Stimulated activated CD4-positive, alpha-beta T cell treated with anti-CD3 and anti-CD28 coated beads, TNF-alpha, amount 100 ng/mL, for 48 hours (primary cell): ENCODE data around the gene SERPINB7.

ENCODE experiments used
- DNase-seq, 3 donors: peaks; one replicate each; pipeline ENCODE4 v3.0.0-alpha.2; 2020; ENCODE audit warnings: low read depth in 3 of 3

Gene SERPINB7

DNA sequence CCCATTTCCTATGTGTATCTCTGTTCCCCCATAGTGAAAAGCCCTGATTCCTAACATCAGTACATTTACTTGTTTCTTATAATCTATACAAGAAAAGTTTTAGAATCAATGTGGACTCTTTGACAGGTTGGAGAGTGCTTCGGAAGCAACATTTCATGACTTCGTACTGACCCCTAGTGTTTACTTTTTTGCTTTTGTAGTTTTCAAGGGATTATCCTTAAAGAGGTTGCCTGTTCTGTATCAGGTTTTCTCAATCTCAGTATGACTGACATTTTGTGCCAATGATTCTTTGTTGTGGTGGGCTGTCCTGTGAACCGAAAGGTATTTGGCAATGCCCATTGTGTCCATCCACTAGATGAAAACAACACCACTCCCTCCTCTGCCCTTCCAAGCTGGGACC is 69.0 kb downstream of the SERPINB7 start:
- DNase-seq: no peak

DNA sequence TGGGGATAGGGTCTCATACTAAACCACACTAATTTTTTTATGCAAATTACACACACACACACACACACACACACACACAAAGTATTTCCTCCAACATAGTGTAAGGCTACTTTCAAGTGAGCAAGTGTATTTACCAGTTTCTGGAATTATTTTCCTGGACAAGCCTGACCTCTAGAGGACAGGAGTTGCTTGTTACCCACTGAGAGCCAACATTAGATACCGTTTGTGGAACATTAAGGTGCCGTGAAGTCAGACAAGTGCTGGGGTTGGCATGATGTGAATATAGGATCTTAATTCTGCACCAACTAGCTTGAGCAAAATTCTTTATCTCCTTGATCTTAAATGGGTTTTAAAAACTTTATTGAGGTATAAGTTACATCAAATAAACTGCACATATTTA is 72.9 kb downstream of the SERPINB7 start:
- no peak for DNase-seq

GRCh38 chr18:63850020-63850419 is 74.8 kb downstream of the SERPINB7 start:
- no peak for DNase-seq

GRCh38 chr18:63850636-63851035 is 75.4 kb downstream of the SERPINB7 start:
- DNase-seq: no peak
